CMK (cell line): ENCODE results near the gene SMYD3.
"Not testable (repeated sequence)": the region's sequence is repeated elsewhere in the genome, so short reads cannot be mapped to it uniquely, and the experiment has no call there.

Experiments
- DNase-seq: peaks from one replicate; pipeline ENCODE4 v3.0.0-alpha.2; 2010; ENCODE audit warnings: low read depth

SMYD3 gene

DNA sequence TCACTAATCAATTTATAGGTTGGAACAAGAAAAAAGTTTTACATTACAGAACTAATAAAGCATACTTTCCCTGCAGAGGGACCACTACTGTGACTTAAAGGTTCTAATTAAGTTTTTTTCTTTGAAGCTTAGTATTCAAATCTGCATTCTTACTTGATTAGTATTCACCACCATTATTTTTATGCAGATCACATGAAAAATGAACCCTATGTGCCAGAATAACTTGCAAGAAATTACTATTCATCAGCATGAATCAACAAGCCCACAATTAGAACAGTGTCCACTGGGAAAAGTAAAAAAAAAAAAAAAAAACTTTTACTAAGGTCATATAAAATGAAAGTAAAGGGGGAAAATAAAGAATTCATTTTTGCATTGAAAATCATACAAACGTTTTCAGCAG, 90.8 kb downstream of the SMYD3 start:
- DNase-seq = no peak

DNA sequence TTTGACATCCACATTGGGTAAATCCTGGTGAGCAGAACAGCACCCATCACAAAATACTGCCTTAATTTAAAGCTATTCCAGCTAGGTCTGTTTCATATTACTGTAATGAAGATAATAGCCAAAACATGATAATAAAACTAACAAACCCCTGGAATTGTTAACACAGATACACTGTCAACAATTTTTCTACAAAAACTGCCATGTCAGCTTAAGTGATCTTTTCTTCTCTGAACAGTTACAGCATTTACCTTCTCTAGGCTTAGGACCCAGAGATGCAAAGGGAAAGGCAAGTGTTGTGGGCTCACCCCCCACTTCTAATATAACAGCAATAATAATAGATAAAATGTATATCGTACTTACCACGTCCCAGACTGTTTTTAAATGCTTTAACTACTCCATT, 92.1 kb downstream of the SMYD3 start:
- no peak for DNase-seq

GRCh38 chr1:246413430-246413829, 93.6 kb downstream of the SMYD3 start:
- DNase-seq = no peak

- DNase-seq = no peak
These were observed 103.0 kb downstream of the SMYD3 start for GRCh38 chr1:246404078-246404477.

DNA sequence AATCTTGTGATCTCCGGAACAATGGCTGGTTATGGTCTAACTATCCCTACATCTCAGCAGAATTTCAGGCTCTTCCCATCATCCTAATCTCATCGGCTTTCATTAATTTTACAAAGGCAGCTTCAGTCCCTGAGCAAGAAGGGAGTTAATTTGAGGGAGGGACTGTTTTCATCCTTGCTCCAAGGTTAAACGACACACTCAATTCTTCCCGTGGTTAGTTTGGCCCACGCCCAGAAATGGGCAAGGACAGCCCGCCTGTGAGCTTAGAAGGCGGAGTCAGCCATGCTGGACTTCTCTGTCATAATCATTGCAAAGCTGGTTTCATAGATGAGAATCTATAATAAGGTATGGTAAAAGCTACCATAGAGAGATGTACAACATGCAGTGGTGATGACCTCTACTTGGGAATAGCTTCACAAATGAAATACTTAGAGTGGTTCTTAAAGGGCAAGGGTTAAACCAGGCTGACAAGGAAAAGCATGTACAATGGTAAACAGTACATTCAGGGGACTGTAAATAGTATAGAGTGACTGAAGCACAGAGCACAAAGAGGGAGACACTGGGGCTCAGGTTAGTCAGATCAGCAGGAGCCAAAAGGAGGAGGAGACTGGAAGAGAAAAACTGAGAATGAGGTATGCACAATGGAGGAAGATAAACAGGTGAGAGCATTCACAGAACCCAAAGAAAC, 108.8 kb downstream of the SMYD3 start:
- DNase-seq = no peak

DNA sequence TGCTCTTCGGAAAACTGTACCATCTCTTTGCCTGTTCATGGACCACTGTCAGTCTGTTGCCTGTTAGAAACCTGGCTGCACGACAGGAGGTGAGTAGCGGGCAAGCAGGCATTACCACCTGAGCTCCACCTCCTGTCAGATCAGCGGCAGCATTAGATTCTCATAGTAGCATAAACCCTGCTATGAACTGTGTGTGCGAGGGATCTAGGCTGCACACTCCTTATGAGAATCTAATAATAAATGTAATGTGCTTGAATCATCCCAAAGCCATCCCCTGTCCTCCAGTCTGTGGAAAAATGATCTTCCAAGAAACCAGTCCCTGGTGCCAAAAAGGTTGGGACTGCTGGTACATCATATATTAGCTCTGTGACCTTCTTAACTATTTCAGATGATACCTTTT, 110.0 kb downstream of the SMYD3 start:
- DNase-seq = no peak

DNA sequence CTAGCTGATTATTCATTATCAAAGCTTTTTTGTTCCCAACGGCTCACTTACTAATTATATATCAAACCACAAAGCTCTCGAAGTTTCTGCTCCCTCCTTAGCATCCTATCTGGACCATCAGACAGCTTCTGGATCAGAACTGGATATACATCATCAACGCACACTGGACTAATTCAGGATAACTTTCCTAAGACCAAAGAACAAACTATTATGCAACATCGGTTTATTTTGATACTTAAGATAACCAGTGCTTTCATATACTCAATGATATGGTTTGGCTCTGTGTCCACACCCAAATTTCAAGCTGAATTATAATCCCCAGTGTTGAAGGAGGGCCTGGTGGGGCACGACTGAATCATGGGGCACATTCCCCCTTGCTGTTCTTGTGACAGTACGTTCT, 110.8 kb downstream of the SMYD3 start:
- no peak for DNase-seq

- DNase-seq = no peak
These were observed 113.0 kb downstream of the SMYD3 start for GRCh38 chr1:246394121-246394520.

GRCh38 chr1:246390855-246391254, 116.2 kb downstream of the SMYD3 start:
- no peak for DNase-seq

GRCh38 chr1:246384616-246385015, 122.5 kb downstream of the SMYD3 start:
- no peak for DNase-seq

GRCh38 chr1:246383791-246384190, 123.3 kb downstream of the SMYD3 start:
- DNase-seq = no peak

- DNase-seq = no peak
These were observed 123.9 kb downstream of the SMYD3 start for GRCh38 chr1:246383239-246383589.

DNA sequence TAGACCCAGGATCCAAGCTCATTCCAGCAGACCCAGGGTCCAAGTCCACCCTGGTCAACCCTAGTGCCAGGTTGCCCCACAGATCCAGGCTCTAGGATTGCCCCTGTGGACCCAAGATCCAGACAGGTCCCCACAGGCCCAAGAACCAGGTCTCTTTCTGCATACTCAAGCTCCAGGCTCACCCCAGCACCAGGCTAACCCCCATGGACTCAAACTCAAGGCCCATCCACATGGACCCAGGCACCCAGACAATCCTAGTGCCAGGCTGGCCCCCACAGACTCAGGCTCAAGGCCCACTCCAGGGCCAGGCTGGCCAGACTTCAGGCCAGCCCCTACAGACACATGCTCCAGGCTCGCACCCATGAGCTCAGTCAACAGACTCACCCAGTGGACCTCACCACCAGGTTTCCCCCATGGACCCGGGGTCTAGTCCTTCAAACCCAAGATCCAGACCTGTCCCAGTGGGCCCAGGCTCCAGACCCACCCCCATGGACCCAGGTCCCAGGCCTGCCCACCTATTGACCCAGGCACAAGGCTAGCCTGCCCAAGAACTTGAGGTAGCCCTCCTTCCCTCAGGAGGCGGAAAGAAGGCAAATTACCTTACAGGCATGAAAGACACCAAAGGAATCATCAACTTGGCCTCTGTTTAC, 124.4 kb downstream of the SMYD3 start:
- DNase-seq = no peak

- no peak for DNase-seq
These were observed 125.6 kb downstream of the SMYD3 start for GRCh38 chr1:246381452-246381851.

- no peak for DNase-seq
These were observed 129.4 kb downstream of the SMYD3 start for GRCh38 chr1:246377625-246378153.

DNA sequence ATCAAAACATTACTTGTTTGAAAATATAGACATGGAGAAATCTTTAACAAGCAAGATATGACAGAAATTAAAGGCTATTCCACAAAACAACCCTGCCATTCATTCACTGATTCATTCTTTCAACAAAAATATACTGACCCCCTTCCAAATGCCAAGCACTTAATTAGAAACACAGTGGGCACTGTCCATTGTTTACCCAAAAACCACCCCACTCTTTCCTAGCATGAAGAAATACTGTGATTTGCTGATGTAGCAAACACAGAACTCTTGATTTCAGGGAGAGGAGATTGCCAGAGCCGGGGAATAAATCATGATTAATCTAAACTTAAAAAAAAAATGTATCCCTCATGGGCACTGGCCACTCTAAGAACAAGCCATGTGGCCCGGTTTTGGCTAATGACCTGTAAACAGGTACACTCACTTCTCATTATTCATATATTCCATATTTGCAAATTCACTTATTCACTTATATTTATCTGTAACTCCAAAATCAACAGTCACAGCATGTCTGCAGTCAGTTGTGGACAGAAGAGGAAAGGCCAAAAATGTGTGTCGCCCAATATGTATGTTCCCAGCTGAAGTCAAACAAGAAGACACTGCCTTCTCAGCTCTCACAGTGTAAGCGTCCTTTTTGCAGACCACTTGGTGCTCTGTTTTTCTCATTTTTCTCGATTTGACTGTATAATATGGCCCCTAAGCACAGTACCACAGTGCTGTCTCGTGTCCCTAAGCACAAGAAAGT, 133.1 kb downstream of the SMYD3 start:
- no peak for DNase-seq

DNA sequence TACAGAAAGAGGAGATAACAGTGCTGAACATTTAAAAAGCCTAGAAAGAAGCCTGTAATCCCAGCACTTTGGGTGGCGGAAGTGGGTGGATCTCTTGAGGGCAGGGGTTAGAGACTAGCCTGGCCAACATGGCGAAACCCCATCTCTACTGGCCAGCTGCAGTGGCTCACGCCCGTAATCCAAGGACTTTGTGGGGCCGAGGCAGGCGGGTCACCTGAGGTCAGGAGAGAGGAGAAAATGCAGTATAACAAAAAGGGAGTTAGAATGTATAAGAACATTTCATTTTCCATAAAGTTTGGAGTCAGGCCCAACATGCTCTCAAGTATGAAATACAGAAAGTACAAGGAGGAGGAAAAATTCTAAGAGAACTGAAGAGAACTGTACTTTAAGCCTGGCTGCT, 134.5 kb downstream of the SMYD3 start:
- no peak for DNase-seq

DNA sequence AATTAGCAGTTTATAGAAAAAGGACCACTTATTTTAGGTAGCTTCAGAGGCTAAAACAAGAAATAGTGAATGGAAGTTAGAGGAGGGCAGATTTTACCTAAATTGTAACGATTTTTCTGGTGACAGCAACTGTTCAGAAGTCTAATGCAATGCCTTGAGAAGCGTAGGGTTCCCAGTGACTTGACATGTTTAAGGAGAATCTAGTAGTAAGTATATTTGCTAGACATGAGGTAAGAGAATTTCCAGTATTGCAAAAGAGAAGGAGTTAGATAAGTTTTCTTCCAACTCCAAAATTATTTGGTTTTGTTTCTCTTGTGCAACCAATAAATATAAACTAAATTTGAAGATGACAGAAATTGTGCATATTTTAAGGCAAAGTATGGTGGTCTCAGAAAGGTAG, 140.0 kb downstream of the SMYD3 start:
- DNase-seq = no peak

DNA sequence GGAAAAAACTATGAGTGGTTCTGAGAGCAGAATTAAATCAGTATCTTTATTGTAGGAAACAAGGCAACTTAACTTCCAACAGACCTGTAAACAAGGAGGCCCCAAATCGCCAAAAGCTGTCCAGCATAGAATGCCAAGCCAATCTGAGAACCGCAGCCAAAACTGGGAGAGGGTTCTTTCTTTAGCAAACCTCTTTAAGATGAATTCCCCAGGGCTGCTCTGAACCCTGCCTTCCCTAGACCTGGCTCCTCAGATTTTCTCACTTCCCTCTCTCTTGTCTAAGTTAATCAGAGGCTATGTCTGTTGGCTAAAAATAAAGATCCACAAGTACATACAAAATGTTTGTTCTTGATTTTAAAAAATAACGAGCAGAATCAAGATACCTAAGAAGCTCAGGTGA, 141.4 kb downstream of the SMYD3 start:
- no peak for DNase-seq

DNA sequence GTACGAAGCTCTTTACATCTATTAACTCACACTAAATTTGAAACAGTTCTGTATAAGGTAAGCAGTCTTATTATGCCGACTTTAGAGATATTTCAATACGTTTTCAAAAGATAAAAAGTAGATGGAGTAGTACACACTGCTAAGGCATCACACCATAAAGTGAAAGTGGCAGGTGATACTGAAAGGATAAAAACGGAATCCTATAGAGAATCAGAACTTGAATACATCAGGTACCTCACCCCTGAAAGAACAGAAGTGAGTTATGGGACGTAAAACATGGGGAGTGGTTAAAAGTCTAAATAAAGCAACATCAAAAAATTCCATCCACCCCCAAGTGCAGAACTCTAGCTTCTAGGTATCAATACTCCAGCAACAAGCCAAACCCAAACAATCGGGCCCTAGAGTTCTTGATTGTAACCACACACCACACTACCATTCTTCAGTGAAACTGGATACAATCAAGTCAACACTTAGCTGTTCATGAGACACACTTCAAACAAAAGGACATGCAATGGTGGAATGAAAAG, 142.6 kb downstream of the SMYD3 start:
- no peak for DNase-seq

- not testable (repeated sequence) for DNase-seq
These were observed 150.0 kb downstream of the SMYD3 start for GRCh38 chr1:246357014-246357598.

DNA sequence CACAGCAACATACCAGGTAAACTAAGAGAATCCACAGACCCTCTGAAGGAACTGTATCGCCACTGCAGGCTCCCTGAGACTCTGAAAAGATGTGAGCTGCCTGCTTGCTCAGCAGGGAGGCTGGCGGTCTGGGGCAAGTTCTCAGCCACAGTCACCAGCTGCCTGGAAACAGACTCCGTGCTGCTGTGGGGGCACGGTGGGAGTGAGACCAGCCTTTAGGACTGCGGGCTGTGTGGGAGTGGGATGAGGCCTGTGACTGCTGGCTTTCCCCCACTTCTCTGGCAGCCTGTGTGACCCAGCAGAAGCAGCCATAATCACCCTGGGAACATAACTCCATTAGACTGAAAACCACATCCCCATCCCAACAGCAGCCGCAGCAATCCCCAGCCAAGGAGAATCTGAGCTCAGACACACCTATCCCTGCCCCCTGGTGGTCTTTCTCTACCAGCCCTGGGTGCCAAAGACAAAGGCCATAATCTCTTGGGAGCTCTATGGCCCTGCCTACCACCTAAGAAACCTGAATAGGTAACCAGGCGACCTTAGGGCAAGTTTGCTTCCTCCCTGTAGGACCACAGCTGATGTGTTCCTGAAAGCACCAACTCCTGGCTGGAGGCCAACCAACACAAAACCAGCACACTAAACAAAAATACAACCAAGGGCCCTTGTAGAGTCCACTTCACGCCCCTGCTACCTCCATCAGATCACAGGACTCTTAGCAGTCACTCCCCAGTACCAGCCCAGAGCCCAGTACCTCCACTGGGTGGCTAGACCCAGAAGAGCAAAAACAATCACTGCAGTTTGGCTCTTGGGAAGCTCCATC, 151.5 kb downstream of the SMYD3 start:
- no peak for DNase-seq
